Thyroid gland (tissue), 4 donors: ENCODE data around the gene RALGAPB. TPM values are rescaled to one million over a fixed set of nuclear protein-coding genes. Genes with fewer than 3 reads are reported as not detected.
A peak's percentile ranks its signal among the peaks of the same experiment; 100 is the strongest.

Experiments
- DNase-seq, 2 donors: peaks; one replicate each; pipeline ENCODE4 v3.0.0-alpha.2; 2019
- H3K27ac ChIP-seq, 3 donors: fragments of 200-600 bp; sonication (generic); 1 replicate in 2 of 3; 2 replicates in 1 of 3; pipeline ENCODE4 v1.5.1; 2016 to 2019; ENCODE audit warnings: mild to moderate bottlenecking in 1 of 3, moderate library complexity in 1 of 3
- H3K27me3 ChIP-seq: fragments of 200-600 bp; sonication (generic); one replicate; pipeline ENCODE4 v1.5.1; 2019
- H3K36me3 ChIP-seq, 2 donors: fragments of 200-600 bp; sonication (generic); one replicate each; pipeline ENCODE4 v1.5.1; 2016 to 2019
- H3K4me1 ChIP-seq, 2 donors: fragments of 200-600 bp; sonication (generic); one replicate each; pipeline ENCODE4 v1.5.1; 2017 to 2019
- H3K4me3 ChIP-seq, 3 donors: fragments of 200-600 bp; sonication (generic); replicated peaks in 1 of 3; 1 replicate in 2 of 3; 2 replicates in 1 of 3; pipeline ENCODE4 v1.5.1; 2016; ENCODE audit warnings: mild to moderate bottlenecking in 1 of 3
- H3K9me3 ChIP-seq: fragments of 200-600 bp; sonication (generic); one replicate; pipeline ENCODE4 v1.5.1; 2017
- CTCF ChIP-seq, 6 experiments: fragments of 200-600 bp in 3 of 6; fragments of 450-650 bp in 3 of 6; sonication (generic) in 3 of 6; IDR thresholded peaks; one replicate each; pipeline ENCODE4 v1.5.1; 2016 to 2019; ENCODE audit warnings: antibody characterized with exemption in 6 of 6, mild to moderate bottlenecking in 2 of 6, inconsistent platforms in 1 of 6, moderate library complexity in 1 of 6
- POLR2A ChIP-seq, 2 donors: fragments of 450-650 bp; IDR thresholded peaks; one replicate each; pipeline ENCODE4 v1.6.1; 2017; ENCODE audit warnings: antibody characterized with exemption in 2 of 2, mild to moderate bottlenecking in 2 of 2, moderate library complexity in 1 of 2
- WGBS, 2 donors: methylation state at CpG; one replicate each; pipeline ENCODE4 v1.1.5; 2017; 5-methylcytosine and 5-hydroxymethylcytosine counted together
- intact Hi-C: fragments of 100-400 bp; cut with DNase I; formaldehyde crosslinking; loops from one replicate; pipeline ENCODE4 v1.15.1; 2023
- total RNA-seq, 4 donors: library from RNA; depleted of rRNA; stranded (reverse); fragments of >200 nt; gene quantifications; one replicate each; pipeline ENCODE4 v1.2.3, GENCODE V29; 2016

Gene RALGAPB
- total RNA-seq, 4 donors from 2014 or later = 53.6 to 79.8 (median 62.1) TPM

- no peak for DNase-seq
- Histone ChIP-seq H3K9me3 (no peaks in the 10 kb centered on the region), H3K27ac (no peak overlapping the region), H3K4me1 (no peaks in the 10 kb centered on the region), H3K27me3 (no peaks in the 10 kb centered on the region), H3K36me3 (no peaks in the 10 kb centered on the region), H3K4me3 (no peak overlapping the region)
- no peak for TF ChIP-seq CTCF (IDR thresholded peaks at IDR 0.05)
- no peak for TF ChIP-seq POLR2A (IDR thresholded peaks at IDR 0.05)
- WGBS, 2 donors = 59 to 66% methylated on average over 12 of the region's 12 CpGs
- intact Hi-C loops = no loop called here
Observed at GRCh38 chr20:38607351-38607750, 134.7 kb downstream of the RALGAPB start.

DNA sequence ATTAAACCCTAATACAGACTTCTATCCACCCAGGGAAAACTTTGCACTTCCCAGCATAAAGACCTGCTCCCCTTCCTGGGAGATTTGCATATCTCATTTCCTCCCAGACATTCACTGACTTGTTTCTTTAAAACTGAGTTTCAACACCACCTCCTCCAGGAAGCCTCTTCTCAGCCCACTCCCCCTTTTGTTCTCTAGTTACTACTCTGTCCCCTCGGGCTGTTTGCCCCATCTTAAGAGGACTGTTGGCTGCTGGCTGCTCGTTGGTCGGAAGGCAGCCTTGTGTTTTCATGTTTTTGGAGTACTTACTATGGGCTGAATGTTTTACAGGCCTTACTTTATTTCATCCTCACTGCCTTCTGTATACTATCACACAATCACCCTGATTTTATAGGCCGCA lies 135.5 kb downstream of the RALGAPB start:
- 78 to 83% methylated on average over 4 of the region's 4 CpGs for WGBS, 2 donors
- no peak overlapping the region for H3K4me3 ChIP-seq
- DNase-seq = no peak
- H3K27ac ChIP-seq = no peak overlapping the region
- H3K4me1 ChIP-seq = no peaks in the 10 kb centered on the region
- intact Hi-C loops = no loop called here
- TF ChIP-seq CTCF (IDR thresholded peaks at IDR 0.05) = no peak
- TF ChIP-seq POLR2A (IDR thresholded peaks at IDR 0.05) = no peak
- no peaks in the 10 kb centered on the region for H3K27me3 ChIP-seq
- no peaks in the 10 kb centered on the region for H3K9me3 ChIP-seq
- no peaks in the 10 kb centered on the region for H3K36me3 ChIP-seq

GRCh38 chr20:38609815-38610214 lies 137.2 kb downstream of the RALGAPB start:
- intact Hi-C loops = no loop called here
- Histone ChIP-seq H3K27me3 (no peaks in the 10 kb centered on the region), H3K4me1 (no peaks in the 10 kb centered on the region), H3K4me3 (no peak overlapping the region), H3K9me3 (no peaks in the 10 kb centered on the region), H3K27ac (no peak overlapping the region), H3K36me3 (no peaks in the 10 kb centered on the region)
- no peak for DNase-seq
- TF ChIP-seq CTCF (IDR thresholded peaks at IDR 0.05) (no peak), POLR2A (IDR thresholded peaks at IDR 0.05) (no peak)
- WGBS, 2 donors = 66 to 70% methylated on average over 4 of the region's 4 CpGs

DNA sequence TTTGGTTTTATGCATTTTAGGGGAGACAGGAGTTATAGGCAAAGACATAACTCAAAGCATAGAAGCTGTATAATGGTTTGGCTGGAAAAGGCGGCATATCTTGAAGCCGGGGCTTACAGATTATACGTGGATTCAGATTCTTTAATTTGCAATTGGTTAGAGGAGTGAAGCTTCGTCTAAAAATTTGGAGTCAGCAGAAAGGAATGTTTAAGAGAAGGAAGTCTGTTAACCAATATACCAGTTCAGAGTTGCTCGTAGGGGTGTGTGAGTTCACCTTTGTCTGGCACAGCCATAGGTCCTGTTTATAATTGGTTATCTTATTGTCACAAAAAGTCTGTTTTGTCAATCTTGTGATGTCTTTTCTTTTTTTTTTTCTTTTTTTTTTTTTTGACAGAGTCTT lies 137.9 kb downstream of the RALGAPB start:
- Histone ChIP-seq H3K4me1 (no peaks in the 10 kb centered on the region), H3K27ac (no peak overlapping the region), H3K27me3 (no peaks in the 10 kb centered on the region), H3K9me3 (no peaks in the 10 kb centered on the region), H3K36me3 (no peaks in the 10 kb centered on the region), H3K4me3 (no peak overlapping the region)
- 77% methylated on average over 5 of the region's 5 CpGs for WGBS, 2 donors
- TF ChIP-seq CTCF (IDR thresholded peaks at IDR 0.05) (no peak), POLR2A (IDR thresholded peaks at IDR 0.05) (no peak)
- intact Hi-C loops = no loop called here
- no peak for DNase-seq

DNA sequence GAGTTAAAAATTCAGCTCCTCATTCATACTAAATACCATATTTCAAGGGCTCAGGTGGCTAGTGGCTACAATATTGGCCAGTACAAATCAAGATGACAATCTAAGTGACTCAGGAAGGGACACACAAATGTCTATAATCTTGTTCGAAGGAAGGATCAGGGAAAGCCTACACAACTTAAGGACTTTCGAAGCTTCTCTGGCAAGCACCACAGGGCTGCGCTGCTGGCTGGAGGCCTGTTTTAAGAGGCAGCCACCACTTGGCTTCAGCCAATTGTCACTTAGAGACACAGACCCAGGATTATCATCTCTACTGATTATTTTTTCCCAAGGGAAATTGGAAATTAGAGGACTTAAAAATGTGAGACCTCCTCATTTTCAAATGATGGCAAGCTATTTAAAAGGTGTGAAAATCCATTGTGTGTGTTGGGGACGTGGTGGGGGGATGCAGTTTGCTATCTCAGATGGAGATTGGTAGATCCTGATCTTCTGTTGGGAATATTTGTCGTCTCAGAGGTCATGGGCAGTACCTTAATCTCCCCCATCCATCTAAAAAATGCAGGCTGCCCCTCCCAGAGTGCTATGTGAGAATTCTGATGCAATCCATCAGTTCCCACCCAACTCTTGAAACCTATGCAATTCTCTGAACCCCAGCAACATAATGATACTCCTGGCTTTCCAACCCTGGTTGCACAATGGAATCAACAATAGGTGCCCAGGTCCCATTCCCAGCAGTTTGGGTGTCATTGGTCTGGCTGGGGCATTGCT lies 140.3 kb downstream of the RALGAPB start:
- H3K4me1 ChIP-seq = peaks cover 0 to 5% of the 10 kb centered on the region in 2 donors
- no peaks in the 10 kb centered on the region for H3K9me3 ChIP-seq
- no peak for TF ChIP-seq POLR2A (IDR thresholded peaks at IDR 0.05)
- no peak for TF ChIP-seq CTCF (IDR thresholded peaks at IDR 0.05)
- H3K36me3 ChIP-seq = no peaks in the 10 kb centered on the region
- WGBS, 2 donors = 47 to 53% methylated on average over 5 of the region's 5 CpGs
- no peaks in the 10 kb centered on the region for H3K27me3 ChIP-seq
- H3K4me3 ChIP-seq = no peak overlapping the region
- no peak overlapping the region for H3K27ac ChIP-seq
- intact Hi-C loops = no loop called here
- DNase-seq = peak; percentile 35
